Medulla oblongata (tissue), 1 donor: ENCODE results near the gene DDX50.

Experiments used
- DNase-seq: peaks from one replicate; pipeline ENCODE4 v3.0.0-alpha.2; 2015; ENCODE audit errors: extremely low spot score

Gene DDX50

GRCh38 chr10:68981074-68981473 lies 80.0 kb downstream of the DDX50 start:
- no peak for DNase-seq

- DNase-seq = no peak
Observed at GRCh38 chr10:68982389-68982788, 81.3 kb downstream of the DDX50 start.

DNA sequence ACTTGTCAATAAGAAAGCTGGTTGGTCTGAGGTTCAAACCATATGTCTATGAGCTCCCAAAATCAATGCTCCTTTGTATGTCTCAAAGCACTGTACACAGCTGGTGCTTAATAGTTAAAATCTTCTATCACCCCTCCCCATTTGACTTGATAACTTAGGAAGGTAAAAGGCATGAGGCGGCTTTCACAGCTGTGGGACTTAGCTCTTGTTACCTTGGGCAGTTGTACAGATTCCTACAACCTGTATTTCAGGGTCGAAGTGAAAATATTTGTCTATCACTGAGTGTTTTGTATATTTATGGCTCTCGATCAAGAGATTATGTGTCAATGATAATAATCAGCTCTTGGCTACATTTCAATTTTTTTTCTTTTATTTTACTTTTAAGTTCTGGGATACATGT lies 86.5 kb downstream of the DDX50 start:
- no peak for DNase-seq

- peak; percentile 99 for DNase-seq
Observed at GRCh38 chr10:68988530-68989316, 87.6 kb downstream of the DDX50 start, which contains the start of gene KIFBP. KIFBP (plus strand) TSS chr10:68988803; CDS start chr10:68988833, 30 bp downstream.

- DNase-seq = peak; percentile 8
Observed at GRCh38 chr10:68989317-68989990, 88.3 kb downstream of the DDX50 start.

DNA sequence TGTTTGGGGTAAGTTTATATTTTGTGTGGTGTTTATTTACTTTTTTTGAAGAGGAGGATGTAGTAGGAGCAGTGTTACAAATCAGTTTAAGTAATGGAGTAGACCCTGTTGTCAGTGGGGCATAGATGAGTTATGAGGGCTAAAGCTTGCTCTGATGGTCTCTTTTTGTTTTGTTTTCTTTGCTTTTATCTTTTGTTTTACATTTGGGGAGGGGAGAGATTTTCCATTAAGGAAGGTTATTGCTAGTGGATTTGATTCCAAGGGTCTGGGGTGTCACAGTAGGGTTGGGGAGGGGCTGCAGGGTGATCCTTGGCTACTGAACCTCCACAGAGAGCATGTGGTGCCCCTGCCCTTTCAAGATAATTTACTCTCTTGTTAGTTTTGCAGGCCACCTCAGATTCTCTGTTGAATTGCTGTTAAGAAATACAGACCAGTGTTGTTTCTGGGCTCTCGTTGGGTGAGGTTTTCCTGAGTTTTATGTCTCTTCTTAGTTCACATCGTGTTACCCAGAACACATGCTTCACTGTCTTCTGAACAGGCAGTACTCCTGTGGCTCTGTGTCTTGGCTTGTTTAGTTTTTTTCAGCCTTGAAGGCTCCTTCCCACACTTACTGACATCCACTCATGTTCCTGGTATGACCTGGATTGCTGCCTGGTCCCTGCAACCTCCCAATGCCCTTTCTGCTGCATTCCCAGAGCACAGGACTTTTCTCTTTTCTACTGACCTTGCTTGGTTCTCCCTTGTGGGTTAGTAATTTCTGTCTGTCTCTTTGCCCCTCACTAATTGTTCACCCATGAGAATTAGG lies 91.7 kb downstream of the DDX50 start:
- DNase-seq = peak; percentile 13
